Ovary (tissue), 3 donors: ENCODE results near the gene OGFOD2.

Experiments used
- CTCF ChIP-seq, 3 donors: fragments of 450-650 bp in 2 of 3; fragments of 200-600 bp in 1 of 3; IDR thresholded peaks; one replicate each; pipeline versions ENCODE4 v1.5.1 to v1.8.0; 2016 to 2022; ENCODE audit warnings: antibody characterized with exemption in 3 of 3, mild to moderate bottlenecking in 1 of 3
- POLR2A ChIP-seq: fragments of 450-650 bp; IDR thresholded peaks from one replicate; pipeline ENCODE4 v1.6.1; 2017; ENCODE audit warnings: antibody characterized with exemption, mild to moderate bottlenecking, moderate library complexity
- donor health status: DM: no; HTN: no; CAD: no.

GRCh38 chr12:122975790-122976647 is 975 bp downstream of the OGFOD2 start:
- TF ChIP-seq POLR2A (no peak), CTCF (IDR thresholded peaks at IDR 0.05) (no peak)
